Measurements from ENCODE around the gene RASSF4.
A peak's percentile ranks its signal among the peaks of the same experiment; 100 is the strongest.

Gene RASSF4

GRCh38 chr10:44928462-44928861, 31.1 kb upstream of the RASSF4 start:
- no peak for DNase-seq (ENCODE audit: low read depth)

DNA sequence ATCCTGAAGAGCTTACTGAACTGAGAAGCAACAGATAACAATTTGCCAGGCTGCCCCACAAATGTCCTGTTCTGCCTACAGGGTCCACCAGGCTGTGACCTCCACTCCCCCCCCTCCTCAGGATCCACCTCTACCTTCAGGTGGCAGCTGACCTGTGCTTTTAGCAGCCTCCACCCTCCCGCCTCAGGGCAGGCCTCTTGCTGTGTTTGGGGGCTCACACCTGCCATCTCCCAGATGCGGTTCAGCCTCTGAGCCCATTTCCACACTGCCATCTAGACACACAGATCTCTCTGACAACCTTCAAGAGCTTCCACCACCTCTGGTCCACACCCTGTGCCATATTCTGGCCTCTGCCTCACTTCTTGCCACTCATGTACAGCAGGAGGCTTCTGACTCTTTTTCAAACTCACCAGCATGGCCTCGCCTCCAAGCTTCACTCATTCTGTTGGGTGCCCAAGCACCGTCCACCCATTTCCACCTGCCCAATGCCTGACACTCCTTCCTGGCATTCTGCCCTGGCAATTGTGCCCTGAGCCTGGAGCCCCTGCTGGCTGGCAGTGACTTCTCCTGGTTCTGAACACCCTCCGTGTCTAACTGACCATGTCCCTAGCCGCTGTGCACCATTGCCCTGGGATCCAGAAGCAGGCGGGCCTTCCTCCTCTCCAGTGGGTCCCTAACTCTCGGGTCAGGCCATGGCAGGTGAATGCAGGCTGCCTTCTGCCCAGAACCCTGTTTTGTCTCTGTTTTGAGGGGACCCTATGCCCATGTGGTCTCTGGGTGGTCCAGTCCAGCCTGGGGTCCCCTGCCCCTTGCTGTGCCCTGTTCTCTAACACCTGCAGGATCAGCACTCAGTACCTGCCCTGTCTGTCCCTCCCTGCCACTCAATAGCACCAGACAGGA, 30.0 kb upstream of the RASSF4 start:
- DNase-seq (ENCODE audit: low read depth) = no peak

- DNase-seq (ENCODE audit: low read depth) = no peak
Measured at GRCh38 chr10:44930904-44931620, 28.5 kb upstream of the RASSF4 start.

DNA sequence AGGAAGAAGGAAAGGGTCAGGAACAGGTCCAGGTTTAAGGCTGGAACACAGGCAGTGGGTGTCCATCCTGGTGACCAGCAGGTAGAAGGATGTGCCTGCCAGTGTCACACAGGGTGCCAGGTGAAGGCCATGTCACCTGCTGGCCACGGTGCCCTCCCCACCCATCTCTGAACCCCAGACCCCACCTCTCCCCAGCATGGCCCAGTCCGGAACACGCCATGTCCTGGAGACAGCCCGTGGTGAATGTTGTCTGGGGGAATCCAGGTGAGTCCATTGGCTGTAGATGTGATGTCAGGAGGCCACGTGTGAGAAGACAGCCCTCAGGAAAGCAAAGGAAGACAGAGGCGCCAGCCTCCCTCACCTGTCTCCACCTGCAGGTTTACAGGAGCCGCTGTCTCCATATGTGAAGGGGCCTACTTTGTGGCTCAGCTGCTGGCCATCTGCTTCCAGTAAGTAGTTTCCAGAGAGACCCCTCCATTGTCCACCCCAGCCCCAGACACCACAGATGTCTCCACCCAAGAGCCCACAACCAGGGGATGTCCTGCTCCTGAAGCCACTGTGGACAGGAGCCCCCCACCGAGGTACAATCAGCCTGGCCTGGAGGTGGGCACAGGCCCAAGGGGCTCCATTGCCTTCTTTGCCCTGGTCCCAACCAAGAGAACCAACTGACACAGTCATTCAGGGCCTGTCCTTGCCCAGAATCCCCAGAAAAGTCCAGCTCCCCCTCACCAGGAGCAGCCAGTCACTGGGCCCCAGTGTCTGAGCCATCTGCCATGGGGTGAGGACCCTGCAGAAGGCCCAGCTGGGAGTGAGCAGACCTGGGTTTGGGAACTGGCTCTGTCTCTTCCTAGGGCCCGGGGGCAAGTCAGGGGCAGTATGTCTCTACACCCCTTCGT, 27.7 kb upstream of the RASSF4 start:
- no peak for DNase-seq (ENCODE audit: low read depth)

DNA sequence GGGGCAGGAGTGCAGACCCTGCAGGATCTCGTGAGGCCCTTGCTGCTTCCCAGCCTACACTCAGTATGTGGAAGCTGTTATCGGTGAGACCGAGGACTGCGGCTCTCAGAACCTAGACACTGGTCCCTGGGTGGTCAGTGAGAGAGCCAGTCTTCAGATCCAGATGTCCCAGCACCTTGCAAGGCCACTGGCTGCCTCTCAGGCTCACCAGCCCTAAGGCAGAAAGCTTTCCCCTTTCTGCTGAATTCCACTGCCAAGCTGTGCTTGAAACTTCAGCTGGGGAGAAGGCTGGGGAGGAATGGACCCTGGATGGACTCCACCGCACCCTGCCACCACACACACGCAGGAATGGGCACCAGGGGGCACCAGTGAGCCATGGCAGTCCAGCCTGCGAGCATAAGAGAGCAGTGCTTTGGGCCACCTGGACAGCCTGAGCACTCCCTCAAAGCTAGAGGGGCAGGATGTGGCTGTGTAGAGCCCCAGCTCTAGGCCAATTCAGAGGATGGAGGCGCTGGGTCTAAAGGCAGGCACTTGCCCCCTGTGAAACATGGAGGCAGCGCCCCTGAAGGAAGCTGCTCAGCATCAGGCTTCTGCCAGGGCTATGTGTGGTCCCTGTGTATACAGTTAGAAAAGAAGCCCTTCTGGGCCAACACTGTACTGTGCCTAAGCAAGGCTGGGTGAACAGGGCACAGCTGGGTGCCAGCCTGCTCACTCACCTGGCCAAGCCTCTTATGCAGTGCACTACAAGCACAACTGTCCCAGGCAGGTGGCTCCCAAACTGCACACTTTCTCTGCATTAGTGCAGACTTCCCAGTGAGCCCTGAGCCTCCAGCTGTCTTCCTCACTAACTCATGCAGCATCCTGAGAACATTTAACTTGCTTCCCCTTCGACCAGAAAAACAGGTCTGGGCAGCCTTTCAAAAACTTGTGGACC, 26.8 kb upstream of the RASSF4 start:
- peak; percentile 59 for DNase-seq (ENCODE audit: low read depth)

- DNase-seq (ENCODE audit: low read depth) = no peak
Measured at GRCh38 chr10:44933451-44934321, 25.9 kb upstream of the RASSF4 start.

GRCh38 chr10:44934416-44935200, 25.0 kb upstream of the RASSF4 start:
- no peak for DNase-seq (ENCODE audit: low read depth)

DNA sequence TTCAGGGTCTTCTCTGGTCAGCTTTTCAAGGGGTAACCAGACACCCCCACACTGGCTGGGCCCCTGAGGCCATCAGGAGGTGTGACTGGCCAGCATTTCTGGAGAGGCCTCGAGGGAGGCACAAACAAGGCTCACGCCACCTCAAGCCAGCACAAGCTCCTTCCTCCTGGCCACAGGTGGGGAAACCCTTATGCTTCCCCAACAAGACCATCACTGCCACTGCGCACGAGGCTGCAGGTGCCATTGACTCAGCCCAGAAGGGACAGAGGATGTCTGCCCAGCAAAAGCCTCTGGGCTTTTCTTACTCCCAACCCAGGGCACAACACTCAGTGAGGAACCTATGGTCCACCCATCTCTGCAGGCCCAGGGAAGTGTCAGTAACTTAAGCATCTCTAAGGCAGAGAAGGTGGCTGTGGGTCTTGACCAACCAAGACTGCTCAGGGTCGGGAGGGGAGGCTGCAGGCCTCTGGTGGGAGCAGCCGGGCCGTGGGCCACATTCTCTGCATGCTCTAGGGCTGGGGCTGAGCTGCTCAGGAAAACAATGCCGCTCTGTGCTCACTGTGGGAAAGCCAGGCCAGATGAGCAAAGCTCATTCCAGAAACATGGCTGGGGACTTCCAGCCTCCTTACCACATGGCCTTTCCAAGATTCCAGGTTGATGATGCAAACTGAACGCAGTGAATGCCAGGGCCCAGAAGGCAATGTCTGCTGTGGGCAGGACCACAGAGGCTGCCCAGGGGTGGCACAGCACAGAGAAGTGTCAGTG, 24.2 kb upstream of the RASSF4 start:
- no peak for DNase-seq (ENCODE audit: low read depth)

DNA sequence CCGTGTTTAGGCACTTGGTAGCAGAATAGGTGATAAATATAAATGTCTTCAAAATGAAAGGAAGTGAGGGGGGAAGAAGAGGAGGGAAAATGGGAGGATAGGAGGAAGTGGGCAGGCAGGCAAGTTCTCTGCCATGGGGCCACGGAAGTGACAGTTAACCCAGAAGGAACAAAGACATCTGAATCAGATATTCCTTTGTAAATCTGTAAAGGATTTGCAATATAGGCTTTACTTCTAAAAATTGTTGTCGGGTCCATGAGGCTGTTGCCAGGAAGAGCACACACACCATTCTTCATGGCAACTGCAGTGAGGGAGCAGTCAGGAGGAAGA, 23.7 kb upstream of the RASSF4 start:
- DNase-seq (ENCODE audit: low read depth) = no peak

DNA sequence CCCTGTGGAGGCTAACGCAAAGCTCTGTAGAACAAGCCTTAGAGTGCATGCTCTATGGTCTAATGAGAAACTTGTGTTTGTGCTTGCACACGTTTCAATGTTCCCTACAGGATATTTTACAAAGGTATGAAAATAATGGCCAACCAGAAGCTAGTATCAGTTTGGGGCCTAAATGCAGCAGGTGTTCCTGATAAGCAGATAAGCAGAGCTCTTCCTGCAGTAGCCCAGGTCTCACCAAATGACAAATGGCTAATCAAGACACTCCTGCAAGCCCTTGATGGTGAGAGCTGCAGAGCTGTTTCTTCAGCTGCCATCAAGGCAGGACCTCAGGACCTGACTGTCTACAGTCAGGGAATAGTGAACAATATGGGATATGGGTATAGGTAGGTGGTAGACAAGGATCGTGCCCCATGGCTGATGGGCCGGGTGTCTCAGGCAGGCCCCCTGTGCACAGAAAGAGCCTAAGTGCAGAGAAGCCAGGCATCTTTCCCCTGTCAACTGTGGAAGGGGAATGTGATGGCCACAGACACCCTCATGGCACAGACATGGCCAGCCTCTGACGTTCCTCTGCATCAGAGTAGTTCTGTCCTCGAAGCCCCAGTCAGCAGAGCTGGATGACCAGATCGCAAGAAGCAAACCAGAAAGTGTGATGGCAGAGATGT, 23.2 kb upstream of the RASSF4 start:
- no peak for DNase-seq (ENCODE audit: low read depth)

DNA sequence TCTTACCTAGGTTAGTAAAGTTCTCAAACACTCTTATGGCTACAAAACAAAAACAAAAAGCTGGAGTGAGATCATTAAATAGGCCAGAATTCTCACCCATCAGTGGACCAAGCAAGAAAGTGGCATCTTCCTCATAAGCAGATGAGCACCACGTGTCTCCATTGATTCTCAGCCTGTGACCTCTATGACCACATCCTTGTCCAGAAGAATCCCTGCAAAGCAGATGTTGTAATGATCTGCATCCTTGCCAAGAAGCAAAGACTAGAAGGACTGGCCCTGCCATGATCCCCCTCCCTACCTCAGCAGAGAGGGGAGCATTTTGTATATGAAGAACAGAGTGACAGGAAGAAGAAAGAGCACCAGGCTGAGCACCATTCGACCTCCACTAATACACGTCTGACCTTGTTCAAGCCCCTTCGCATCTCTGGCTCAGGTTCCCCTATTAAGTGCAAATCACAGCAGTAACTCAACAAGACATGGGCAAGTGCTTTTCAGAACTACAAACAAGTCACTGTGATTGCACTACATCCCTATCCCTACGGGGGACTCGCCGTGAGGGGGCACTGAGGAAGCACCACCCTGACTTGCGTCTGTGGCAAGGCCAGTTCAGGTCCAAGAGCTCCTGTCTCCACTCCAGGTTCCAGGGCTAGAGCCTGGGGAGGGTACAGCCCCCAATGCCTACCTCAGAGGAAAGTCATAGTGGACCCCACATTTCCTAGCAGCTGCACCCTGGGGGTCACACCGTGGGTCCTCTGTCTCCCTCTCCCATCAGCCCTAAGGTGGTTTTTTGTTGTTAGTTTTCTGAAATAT, 22.2 kb upstream of the RASSF4 start:
- no peak for DNase-seq (ENCODE audit: low read depth)

DNA sequence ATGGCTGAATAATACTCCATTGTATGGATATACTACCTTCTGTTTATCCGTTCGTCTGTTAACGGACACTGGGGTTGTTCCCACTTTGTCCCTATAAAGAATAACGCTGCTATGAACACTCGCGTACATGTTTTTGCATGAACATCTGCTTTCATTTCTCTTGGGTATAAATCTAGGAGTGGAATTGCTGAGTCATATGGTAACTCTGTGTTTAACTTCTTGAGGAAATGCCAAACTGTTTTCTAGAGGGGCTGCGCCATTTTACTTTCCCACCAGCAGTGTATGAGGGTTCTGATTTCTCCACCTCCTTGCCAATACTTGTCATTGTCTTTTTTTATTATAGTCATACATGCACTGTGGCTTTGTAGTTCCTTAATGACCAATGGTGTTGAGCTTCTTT, 20.6 kb upstream of the RASSF4 start:
- no peak for DNase-seq (ENCODE audit: low read depth)

DNA sequence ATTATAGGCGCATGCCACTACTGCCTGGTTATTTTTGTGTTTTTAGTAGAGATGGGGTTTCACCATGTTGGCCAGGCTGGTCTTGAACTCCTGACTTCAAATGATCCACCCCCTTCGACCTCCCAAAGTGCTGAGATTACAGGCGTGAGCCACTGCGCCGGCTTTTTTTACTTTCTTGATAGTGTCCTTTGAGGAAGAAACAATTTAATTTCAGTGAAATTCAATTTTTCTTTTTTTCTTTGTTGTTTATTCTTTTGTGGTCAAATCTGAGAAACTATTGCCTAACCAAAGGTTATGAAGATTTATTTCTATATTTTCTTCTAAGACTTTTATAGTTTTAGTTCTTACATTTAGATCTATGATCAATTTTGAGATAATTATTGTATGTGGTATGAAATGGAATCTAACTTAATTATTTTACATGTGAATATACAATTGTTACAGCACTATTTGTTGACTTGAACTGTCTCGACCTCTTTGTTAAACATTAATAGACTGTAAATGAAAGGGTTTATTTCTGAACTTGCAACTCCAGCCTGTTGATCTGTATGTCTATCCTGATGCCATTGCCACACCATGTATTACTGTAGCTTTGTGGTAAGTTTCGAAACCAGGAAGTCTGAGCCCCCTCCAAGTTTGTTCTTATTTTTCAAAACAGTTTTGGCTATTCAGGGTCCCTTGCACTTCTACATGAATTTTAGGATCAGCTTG, 19.8 kb upstream of the RASSF4 start:
- DNase-seq (ENCODE audit: low read depth) = no peak

- DNase-seq (ENCODE audit: low read depth) = no peak
Measured at GRCh38 chr10:44944354-44944753, 15.2 kb upstream of the RASSF4 start.

DNA sequence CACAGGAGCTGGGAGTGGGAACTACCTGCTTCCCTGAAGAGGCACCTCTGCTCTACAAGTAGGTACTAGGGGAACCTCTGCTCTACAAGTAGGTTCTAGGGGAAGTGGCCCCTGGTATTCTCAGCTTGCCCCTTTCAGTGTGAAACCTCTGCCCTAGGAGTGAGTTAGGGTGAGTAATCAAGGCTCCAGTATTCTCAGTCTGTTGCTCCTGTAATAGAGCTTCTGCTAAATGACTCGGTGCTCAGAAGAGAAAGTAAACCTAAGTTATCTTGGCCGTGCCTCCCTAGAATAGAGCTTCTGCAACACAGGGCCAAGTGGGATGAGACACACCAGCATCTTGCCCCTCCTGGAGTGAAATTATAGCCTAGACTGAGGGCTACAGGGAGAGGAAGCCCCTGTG, 13.4 kb upstream of the RASSF4 start:
- no peak for DNase-seq (ENCODE audit: low read depth)

DNA sequence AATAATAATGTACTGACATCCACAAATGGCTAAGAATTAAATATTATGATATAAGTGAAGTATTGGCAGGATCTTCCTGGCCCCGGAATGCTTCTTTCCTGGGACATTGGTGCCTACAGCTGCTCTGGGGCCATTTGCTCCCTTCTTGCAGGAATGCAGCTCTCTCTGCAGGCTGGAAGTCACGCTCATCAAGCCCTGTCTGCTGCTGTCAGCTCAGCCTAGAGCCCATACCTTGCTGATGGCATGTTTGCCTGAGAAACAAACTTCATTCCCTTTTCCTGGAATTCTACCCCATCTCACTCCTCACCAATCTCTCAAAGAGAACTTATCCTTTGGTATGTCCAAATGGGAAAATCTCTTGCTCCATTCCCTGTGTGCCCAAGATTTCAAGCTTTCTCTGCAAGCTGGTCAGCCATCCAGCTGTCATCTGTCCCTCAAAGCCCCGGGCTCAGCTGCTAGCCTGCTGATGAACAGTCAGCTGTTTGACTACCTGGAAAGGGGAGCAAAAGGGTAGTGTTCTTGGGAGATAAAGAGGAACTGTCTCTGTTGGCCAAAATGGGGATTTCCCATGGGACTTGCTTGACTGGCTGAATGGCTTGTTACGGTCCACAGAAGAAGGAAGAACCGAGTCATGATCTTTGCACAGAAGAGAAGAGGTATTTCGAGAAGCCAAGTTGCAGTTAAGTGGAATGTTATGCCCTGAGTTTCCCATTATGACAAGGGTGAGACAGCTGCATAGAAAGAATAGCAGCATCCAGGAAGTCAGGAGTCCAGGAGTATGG, 12.0 kb upstream of the RASSF4 start:
- DNase-seq (ENCODE audit: low read depth) = no peak
